GM18861 (cell line): ENCODE measurements around the gene BDKRB2.

Experiments
- ATAC-seq: cut with Tn5 transposase; IDR thresholded peaks from one replicate; pipeline ENCODE4 v1.9.1; 2021; ENCODE audit not compliant: unreplicated experiment

The BDKRB2 gene

DNA sequence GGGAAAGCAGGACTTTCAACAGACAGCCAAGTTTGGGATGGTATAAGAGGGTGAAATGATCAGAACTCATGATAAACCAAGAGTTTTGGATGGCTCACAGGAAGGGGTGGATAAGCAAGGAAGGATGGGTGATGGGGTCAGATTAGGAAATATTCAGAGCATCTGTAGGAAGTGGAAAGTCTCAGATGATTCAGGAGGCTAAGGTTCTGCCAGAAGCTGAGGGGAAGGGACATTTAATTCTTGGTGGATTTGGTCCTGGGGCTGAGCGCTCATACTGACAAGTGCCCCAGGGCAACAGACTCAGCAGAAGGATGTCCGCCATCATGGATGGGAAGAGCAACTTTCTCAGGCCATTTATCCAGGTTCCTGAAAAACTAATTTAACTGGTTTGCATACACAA lies 28.4 kb upstream of the BDKRB2 start:
- no peak for ATAC-seq

DNA sequence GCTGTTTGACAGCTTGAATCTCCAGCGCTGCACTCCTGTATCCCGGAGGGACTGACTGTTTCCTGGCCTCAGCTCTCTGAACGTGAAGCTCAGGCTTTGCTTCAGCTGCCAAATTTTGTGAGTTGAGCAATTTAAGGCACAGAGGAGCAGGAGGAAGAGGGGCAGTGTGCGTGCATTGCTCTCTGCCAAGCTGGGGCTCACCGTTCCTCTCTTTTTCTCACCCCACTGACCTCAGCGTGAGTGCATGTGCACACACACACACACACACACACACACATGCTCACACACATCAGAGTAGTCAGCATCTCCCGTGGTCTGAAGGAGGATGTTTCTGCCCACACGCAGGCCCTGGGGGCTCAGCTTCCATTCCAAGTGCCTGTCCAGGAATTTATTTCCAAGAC lies 27.8 kb upstream of the BDKRB2 start:
- no peak for ATAC-seq

DNA sequence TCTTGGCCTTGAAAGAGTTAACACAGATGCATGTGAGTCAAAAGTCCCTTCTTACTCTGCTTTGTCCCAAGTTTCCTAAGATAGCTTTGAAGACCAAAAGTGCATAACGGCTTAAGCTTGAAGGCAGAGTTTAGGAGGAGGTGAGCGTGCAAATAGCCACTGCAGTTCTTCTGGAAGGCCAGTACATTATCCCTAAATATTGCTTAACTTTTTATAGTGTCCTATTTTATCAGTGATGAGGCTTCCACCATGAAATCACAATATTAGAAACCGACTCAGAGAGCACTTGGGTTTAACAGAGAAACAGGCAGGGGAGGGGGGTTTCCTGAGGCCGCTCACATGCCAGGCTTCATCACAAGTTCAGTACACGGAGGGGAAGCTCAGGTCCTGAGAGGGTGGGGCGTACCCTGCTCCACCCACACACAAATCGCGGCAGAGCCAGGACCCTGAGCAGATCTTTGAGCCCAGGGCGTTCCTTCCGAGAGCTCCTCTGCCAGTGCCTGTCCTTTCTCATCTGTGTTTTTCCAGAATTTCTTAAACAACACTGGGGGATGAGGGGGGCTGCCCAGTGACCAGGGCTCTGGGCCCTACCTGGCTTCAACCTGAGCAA lies 26.8 kb upstream of the BDKRB2 start:
- ATAC-seq: no peak

DNA sequence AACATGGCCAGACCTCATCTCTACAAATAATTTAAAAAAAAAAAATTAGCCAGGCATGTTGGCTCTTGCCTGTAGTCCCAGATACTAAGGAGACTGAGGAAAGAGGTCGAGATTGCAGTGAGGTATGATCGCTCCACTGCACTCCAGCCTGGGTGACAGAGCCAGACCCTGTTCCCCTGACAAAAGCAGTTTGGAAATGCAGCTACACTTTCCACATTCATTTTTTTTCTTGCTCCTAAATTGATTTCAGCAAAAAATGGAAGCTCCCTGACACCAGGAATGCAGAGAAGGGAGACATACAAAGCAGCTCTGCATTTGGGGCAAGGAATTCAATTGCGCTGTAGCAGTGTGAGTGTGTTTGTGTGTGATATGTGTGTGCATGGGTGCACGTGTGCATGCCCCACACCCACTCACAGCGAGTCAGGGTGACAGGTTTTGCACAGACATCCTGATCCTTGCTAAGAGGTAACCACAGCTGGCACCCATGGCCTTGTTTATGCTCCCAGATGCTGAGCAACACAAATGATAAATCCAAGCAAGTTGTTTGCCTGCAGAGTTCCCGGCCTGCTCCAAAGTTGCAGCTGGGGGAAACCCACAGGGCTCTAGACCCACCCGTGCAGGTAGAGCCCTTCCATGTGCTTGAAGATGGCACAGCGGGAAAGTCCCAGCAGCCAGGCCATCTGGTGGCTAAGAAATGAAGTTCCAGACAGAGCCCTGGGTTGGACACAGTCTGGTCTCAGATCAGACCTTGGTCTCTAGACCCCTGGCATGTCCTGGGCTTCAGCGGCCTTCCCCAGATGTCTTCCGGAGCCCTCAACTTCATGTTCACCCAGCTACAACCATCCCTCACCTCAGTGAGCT lies 25.9 kb upstream of the BDKRB2 start:
- ATAC-seq: no peak

DNA sequence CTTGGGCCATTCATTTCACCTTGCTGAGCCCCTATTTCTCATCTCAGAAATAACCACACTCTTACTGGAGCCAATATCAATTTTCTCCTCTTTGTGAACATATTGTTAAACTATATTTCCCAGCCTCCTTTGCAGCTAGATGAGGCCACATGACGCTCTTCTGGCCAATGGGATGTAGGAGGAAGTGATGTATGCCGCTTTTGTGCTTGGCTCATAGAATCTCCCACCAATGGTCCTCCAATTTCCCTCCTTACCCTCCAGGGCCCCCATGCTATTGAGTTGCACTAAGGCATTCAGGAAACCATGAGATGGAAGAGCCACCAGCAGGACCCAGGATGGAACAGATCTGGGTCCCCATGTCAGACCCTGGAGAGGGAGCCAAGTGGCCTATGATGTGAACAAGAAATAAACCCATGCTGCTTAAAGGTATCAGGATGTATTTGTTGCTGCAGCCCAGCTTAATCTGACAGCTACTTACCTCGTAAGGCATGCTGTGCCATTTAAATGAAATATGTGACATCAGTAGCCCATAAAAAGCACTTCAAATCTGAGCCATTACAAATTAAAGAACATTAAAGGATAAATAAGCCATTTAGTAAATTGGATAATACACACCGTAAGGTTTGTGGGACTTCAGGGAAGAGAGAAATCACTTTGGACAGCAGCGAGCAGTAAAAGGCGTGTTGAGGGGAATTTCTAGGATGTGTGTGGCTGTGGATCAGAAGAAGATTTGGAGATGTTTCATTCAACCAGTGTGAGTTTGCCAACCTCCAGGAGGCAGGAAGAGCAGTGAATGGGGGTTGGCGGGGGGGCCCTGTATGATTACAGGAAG lies 24.4 kb upstream of the BDKRB2 start:
- no peak for ATAC-seq

DNA sequence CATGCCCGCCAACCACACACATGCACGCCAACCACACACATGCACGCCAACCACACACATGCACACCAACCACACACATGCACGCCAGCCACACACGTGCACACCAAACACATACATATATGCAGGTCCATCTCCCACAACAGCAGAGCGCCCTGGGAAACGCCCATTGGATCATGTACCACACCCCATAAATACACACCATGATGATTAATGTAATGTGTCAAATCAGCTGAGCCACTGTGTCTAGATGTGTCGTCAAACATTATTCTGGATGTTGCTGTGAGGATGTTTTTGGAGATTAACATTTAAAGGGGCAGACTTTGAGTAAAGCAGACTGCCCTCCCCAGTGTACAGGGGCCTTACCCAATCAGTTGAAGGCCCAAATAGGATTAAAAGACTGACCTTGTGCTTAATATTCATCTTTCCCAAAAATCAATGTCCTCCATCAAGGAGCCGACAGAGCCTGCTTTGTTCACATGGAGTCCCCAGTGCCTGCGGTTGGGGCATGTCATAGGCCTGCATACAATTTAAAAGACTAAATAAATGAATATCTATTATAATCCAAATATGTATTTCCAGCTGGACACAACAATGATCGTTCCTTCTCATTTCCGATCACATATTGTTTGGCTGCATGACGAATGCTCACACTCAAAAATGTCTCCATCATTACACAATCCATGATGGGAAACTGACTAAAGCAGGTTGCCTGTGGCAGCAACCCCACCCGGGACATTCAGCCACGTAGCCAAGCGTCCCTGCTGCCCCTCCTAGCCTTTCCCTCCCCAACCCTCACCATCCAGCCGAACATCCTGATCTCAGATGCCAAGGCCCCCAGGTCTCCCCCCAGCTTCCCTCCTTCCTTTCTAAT lies 23.2 kb upstream of the BDKRB2 start:
- no peak for ATAC-seq

DNA sequence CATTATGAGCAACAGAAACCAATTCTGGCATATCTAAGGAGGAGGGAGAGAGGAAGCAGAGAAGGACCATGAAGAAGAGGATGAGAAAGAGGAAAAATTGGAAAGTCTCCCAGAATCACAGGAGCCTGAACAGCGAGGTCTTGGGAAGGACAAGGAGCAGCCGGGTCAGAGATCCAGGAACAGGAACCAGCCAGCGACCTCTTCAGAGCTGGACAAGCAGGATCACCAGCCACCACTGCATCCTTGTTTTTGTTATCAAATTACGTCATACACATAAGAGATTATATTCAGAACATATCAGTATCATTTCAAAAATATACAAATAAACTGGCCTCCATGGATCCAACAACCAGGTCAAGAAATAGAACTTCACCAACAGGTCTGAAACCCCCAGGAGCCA lies 22.1 kb upstream of the BDKRB2 start:
- ATAC-seq: no peak

DNA sequence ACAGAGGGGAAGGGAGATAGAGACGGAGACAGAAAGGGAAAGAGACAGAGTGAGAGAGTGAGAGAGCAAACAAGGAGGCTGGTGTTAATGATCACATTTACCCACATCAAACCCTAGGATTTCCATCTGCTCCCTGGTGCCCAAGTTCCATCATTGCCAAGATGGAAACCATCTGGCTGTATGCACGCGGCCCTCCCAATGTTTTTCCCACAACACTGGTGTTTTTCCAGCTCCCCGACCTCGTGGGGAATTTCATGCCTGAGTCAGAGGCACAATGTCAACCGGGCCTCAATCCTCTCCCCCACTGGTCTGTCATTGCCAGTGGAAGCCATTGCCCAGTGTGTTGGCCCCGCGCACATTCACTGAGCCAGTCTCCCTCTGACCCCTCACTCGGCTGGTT lies 19.9 kb upstream of the BDKRB2 start:
- no peak for ATAC-seq

DNA sequence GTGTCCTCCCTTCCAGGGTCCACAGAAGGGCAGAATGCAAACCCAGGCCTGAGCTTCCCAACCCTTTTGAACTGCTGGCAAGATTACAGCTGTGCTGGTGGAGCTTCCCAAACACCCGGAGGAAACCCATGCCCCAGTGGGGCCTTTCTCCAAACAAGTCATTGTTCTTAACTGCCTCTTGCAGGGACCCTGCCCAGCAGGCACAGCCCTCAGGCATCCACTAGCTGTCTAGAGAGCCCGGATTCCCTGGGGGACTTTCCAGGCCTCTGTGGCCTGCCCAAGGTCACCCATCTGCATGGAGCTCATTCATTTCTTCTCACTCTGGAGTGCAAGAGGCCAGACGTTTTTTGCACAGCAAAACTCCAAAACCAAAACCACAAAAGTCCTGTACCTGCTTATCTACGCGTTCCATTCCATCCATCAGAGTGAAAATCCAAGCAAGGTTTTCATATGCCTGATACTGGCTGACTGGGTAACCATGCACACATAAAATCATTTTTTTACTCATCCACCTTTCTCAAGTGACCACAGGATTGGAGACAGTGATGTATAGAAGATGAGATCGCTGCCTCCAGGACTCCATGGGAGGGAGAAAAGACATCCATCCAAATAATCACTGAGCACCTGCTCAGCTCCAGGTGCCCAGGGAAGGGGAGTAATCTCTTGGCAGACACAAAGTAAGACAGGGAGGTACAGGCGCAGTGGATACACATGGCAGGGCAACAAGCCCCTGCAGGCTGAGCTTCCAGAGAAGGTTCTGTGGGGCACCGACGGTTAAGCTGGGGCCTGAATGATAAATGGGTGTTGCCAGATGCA lies 17.2 kb upstream of the BDKRB2 start:
- no peak for ATAC-seq

DNA sequence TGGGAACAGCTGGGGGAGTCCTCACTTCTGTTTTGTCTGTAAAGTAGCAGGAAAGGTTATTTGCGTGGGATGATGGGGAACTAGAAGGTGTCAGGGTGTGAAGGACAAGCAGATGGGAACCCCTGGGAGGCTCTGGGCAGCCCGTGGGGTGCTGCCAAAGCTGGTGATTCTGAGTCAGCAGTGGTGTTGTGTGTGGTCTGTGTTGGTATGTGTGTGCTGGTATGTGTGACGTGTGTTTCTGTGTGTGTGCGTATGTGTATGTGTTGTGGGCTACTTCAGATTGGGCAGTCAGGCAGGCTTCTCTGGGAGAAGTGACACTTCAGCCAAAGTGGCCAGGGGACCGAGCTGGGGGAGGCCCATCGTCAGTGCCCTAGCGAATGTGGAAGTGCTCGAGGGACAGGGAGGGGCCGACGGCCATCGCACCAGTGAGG lies 15.3 kb upstream of the BDKRB2 start:
- ATAC-seq: no peak

DNA sequence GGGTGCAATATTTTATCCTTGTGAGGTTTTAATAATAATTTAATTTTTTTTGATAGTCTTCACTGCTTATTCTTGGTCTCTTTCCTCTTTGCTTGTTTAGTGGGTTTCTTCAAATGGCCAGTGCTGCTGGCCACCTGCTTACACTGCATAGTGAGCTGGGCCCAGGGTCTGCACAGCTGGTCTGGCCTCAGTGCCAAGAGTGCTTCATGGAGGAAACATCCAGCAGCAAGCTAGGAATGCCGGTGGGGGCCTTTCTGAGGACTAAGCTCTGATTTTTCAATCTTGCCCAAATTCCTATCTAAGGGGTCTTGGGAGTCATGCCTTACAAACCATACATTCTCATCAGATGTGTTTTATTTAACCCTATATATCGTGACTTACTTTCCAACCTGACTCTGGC lies 13.3 kb upstream of the BDKRB2 start:
- no peak for ATAC-seq

DNA sequence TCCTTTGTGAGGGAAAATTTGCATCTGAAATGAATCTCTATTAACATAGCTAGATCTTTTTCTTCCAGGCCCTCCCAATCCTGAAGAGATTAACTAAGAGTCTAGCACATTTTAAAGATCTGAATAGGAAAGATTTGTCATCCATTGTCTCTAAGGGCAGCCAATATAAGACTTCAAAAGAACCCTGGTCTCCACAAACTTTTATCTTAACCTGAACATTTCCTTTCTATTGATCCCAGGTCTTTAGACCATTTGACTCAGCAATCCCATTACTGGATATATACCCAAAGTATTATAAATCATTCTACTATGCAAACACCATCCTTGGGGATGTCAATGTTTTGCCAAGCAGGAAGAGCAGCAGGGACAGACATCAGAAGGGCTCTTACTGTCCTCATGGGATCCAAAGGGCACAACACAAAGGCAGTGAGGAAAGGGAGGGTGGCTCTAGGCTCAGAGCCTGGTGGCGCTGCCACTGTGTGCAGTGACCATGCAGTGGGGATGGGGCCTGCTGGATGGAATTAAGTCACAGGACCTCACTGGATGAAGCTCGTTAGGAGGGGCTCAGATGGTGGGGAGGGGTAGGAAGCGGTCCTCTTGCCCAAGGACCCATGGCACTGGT lies 12.7 kb upstream of the BDKRB2 start:
- ATAC-seq: no peak

DNA sequence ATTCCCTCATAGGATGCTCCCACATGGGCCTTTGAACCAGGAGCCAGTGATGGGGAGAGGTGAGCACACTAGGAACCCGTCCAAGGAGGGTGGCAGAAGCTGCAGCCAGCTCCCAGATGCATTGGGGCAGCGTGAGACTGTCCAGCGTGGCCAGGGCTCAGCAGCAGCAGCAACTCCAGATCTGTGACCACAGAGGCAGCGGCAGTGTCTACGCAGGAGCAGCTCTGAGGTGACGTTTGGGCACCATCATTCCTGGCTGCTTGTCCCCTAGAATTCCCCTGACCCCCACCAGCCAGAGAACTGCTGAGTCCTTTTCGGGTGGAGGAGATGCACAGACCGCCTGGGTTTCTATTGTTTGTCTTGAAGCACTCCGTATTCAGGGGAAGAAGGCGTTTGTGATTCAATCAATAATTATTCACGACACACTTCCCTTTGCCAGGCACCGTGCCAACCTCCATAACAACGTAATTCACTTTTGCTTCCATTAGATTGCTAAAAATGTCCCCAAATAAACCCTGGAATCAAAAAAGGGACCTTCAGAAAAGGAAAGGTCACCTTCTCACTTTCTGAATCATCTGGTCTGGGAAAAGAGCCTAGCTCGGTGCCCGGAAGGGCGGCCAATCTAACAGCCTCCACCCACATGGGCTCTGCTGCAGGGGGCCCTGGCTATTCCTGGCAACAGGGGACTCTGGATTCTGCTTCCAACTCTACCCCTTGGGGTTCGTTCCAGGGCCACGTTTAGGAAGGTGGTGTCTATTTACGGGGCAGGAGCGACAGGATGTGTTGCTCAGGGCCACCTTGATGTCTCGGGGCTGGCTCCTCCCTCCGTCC lies 11.4 kb upstream of the BDKRB2 start:
- ATAC-seq: no peak

DNA sequence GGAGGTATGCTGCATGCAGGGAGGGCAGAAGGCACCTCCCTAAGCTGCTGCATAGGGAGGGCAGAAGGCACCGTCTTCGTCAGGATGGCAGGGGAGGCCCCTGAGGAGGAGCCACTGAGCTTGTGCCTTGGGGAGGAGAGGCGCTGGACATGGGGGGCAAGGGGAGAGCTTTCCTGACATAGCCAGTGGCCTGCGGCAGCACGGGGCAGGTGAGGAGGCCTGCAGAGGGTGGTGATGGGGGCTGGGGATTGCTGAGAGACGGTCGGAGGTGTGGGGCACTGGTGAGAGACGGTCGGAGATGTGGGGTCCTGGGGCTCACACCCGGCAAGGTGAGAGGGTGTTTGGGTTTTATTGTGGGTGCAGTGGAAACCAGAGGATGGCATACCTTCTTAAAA lies 10.4 kb upstream of the BDKRB2 start:
- no peak for ATAC-seq

DNA sequence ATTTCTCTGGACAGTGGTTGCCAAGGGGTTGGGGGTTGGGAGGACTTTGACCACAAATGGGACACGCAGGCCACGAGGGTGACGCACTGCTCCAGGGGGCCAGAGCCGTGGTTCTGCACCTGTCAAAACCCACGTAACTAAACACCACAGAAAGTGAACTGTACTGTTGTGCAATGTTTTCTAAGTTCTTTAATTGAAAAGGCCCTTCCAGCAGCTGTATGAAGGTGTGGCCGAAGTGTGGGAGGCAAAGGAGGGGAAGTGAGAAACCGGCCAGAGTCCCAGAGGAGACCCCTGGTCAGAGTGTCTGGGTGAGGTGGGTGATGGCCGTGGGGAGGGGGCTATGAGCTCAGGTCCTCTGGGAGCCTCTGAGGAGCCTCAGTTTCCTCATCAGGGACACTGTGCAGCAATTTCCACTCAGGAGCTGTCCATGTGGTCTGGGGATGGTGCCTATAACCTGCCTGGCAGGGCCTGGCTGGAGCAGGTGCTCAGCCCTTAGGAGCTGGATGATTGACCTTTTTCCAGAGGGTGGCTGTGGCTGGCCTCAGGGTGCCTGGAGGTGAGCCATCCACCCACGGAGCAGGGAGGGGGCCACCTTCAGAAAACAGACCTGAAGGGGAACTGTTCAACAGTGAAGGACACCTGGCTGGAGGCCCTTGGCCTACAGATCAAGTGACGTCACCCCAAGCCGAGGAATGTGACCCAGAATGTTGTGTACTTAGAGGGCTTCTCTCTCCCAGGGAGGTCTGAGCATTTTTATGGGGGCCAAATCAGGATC lies 9.8 kb upstream of the BDKRB2 start:
- ATAC-seq: no peak

DNA sequence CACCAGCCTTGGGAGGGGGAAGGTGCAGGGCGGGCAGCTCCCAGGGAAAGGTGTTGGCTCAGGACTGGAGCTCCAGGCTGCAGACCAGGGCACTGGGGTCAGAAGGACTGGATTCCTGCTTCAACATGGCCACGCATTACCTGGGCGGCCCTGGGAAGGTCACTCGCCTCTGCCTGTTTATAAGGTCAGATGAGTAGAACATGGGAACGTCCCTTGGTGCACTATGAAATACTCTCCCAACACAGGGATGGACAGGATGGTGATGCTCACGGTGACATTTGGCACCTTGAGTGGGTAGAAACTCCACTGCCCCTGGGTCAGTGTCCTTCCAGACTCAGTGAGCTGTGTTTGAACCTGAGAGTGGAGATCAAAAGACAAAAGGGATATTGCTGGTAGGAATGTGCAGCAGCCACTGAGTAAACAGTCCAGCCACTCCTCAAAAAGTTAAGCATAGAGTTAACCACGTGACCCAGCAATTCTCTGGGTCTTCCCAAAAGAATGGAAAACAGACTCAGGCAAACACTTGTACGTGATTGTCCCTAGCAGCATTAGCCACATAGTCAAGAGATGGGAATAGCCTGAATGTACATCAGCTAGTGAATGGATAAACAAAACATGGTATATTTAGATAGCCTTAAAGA lies 9.1 kb upstream of the BDKRB2 start:
- no peak for ATAC-seq

DNA sequence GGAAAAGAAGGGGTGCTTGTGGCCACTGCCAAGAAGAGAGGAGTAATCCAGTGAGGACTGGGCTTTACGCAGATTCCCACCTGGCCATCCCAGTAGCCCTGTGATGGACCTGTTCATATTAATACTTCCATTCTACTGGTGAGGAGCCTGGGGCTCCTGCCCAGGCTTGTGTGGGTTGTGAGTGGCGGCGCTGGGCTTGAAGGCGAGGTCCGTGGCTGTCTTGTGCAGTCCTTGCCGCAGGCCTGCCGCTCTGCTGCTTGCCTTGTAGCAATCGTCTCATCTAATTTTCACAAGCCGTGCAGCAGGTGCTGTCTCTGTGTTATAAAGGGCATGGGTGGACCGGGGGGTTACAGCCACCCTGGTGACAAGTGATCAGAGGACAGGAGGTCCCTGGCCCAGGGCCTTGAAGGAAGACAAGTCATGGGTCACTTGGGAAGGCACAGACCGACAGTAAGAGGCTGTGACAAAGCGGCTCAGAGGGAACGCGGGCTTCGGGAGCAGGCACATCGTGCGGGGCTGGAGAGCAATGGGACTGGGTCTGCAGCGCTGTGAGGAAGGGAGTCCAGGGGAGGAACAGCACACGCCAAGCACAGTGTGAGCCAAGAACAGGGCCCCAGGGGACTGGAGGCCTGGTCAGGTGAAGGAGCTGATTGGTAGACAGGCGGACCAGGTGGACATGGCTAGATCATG lies 7.3 kb upstream of the BDKRB2 start:
- ATAC-seq: no peak
